Choroid plexus epithelial cell (primary cell): ENCODE measurements around the gene ARIH2.

ENCODE experiments used
- DNase-seq: peaks from one replicate; pipeline ENCODE4 v3.0.0-alpha.2; 2010; ENCODE audit warnings: low read depth
- H3K4me3 ChIP-seq: 2 replicates; pipeline ENCODE4 v1.5.1; 2011; ENCODE audit warnings: low read depth, mild to moderate bottlenecking, control low read depth, low read length, moderate library complexity
- CTCF ChIP-seq: conservative IDR thresholded peaks from 2 replicates; pipeline ENCODE4 v1.5.1; 2011; ENCODE audit warnings: low read depth, mild to moderate bottlenecking, control low read depth, inconsistent platforms, low read length, moderate library complexity

Gene ARIH2

GRCh38 chr3:49034650-49035049 lies 116.0 kb downstream of the ARIH2 start:
- TF ChIP-seq CTCF = no peak
- H3K4me3 ChIP-seq = no peak overlapping the region
- DNase-seq = no peak

- TF ChIP-seq CTCF = no peak
- no peak for DNase-seq
These were observed 116.6 kb downstream of the ARIH2 start for GRCh38 chr3:49035281-49035680.

More at GRCh38 chr3:49035281-49035680, 116.6 kb downstream of the ARIH2 start:
- no peak overlapping the region for H3K4me3 ChIP-seq
